Measurements from ENCODE around the gene CALR3.
"Not testable (repeated sequence)": the region's sequence is repeated elsewhere in the genome, so short reads cannot be mapped to it uniquely, and the experiment has no call there.

Gene CALR3

DNA sequence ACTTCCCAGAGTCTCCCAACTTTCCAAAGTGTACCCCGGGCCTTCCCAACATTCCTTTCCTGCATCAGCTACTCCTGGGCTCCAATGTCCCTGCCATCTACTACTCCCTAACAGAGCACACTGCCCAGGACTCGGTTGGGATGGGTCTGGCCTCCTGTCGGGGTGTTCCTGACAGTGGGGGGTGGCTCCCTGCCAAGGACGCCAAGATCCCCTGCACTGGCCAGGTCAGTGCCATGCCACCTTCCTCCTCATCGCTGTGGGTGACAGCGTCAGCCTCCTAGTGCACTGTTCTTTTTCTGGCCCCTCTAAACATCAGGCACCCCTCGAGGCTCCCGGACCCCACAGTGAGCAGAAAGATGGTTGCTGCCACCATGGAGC is 38.0 kb downstream of the CALR3 start:
- DNase-seq (ENCODE audit: low read depth), result no peak

DNA sequence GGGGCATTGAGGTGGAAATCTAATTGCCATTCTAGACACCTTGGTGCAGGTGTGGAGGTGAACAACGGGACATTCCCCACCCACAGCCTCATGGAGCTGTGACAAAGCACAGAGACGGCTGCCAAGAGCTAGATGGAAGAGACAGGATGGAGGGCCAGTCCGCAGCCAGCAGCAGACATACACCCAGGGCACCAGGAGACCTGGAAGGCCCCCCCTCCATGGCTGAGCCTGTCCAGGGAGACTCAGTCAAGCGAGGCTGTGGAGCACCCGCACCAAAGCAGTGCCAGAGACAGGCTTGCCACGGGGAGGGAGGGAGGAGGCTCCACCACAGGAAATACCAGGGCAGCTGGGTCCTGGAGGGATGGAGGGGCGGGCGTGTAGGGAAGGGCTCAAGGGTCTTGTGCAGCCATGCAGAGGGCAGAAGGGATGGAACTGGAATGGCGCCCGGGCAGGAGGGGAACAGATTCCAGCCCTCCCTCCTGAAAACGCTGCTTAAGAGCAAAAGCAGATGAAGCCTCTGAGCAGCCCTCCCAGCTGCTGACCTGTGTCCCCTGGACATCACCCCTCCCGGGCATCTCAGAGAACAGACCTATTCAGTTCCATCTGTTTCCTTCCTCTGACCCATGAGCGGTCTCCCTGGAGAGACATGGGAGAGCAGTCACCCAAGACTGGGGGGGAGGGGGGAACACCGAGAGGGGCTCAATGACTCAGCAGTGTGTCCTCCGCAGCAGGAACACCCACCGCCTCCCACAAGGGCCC is 38.6 kb downstream of the CALR3 start:
- no peak for DNase-seq (ENCODE audit: low read depth)

DNA sequence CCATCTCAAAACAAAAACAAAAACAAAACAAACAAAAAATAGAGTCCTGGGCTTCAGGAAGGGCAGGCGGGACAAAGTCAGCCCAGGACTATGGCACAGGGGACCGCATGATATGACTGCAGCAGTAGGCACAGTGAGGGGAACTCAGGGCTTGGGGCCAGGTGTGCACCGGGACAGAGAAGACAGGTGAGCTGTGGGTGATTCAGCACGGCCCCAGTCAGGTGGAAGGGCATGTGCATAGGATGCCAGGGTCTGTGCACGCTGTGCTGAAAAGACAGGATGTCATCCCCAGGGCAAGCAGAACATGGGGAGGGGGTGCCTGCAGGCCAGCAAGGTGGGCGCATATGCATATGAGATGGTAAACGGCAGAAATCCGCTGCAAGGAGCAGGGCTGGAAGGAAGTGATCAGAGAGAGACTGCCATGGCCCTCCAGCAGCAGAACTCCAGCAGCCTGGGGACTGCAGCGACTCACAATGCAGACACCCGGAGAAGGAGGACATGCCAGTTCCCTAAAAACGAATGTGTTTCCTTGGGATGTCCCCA is 39.2 kb downstream of the CALR3 start:
- DNase-seq (ENCODE audit: low read depth), result no peak

DNA sequence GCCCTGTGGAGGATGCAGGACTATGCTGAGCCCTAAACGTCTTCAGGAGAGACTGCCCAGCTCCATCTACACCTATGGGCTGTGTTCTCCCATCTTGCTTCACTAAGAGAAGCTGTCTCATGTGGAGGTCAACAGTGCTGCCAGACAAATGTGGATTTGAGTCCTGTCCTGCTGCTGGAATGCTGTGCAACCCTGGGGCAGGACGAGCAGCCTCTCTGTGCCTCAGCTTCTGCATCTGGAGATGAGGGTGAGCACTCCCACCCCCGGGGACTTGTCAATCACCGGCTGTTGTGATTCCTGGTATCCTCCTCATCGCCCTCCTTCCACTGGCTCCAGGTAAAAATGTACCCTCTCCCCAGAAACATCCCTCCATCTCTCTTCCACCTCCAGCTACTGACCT is 40.5 kb downstream of the CALR3 start:
- no peak for DNase-seq (ENCODE audit: low read depth)

DNA sequence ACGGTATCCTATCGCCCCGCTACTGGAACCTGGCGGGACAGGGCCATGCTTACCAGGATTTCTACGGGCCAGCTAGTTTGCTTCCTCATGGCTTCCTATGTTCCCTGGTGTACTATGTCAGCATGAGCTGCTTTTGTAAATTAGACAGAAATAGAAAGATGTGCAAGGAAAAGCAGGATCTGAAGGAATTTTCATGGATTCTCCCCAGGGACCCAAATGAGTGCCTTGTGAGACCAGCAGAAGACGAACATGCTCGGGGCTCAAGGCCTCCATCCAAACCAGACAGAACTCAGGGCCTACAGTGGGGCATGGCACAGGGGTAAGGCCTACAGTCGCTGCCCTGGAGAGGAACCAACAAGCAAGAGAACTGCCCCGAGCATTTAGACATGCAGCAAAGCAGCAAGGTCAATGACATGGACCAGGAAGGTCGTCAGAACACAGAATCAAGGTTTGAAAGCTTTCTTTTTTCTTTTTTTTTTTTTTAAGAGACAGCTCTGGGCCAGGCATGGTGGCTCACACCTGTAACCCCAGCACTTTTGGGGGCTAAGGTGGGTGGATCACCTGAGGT is 41.5 kb downstream of the CALR3 start:
- DNase-seq (ENCODE audit: low read depth), result no peak

DNA sequence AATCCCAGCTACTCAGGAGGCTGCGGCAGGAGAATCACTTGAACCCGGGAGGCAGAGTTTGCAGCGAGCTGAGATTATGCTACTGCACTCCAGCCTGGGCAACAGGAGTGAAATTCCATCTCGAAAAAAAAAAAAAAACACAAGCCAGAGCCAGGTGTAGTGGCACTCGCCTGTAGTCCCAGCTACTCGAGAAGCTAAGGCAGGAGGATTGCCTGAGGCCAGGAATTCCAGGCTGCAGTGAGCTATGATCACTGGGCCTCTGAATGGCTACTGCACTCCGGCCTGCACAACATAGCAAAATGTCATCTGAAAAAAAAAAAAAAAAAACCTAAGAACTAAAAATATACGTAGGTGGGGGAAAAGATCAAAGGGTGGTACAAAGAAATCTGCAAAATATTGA is 43.6 kb downstream of the CALR3 start:
- DNase-seq (ENCODE audit: low read depth), result no peak

DNA sequence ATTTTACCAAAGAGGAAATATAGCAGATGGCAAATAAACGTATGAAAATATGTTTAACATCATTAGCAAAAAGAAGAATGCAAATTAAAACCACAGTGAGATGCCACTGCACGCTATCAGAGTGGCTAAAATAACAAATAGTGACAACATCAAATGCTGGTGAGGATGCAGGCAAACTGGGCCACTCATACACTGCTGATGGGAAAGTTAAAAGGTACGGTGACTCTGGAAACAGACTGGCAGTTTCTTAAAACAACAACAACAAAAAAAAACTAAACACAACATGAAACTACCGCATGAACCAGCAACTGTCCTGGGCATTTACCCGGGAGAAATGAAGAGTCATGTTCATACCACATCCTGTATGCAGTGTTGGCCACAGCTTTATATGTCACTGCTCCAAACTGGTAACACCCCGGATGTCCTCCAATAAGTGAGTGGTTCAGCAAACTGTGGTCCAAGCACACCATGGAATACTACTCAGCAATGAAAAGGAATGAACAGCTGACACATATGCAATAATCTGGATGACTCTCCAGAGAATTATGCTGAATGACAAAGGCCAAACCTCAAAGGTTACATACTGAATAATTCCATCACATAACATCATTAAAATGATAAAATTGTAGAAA is 46.5 kb downstream of the CALR3 start:
- peak; percentile 22 for DNase-seq (ENCODE audit: low read depth)

DNA sequence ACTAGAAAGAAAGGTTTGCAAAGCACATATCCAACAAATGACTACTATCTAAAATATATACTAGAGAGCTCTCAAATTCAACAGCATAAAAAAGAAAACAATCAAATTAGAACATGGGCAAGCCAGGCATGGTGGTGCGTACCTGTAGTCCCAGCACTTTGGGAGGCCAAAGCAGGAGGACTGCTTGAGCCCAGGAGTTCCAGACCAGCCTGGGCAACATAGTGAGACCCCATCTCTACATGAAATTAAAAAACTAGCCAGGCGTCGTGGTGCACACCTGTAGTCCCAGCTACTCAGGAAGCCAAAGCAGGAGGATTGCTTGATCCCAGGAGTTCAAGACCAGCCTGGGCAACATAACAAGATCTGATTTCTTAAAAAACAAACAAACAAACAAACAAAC is 47.1 kb downstream of the CALR3 start:
- not testable (repeated sequence) for DNase-seq (ENCODE audit: low read depth)

DNA sequence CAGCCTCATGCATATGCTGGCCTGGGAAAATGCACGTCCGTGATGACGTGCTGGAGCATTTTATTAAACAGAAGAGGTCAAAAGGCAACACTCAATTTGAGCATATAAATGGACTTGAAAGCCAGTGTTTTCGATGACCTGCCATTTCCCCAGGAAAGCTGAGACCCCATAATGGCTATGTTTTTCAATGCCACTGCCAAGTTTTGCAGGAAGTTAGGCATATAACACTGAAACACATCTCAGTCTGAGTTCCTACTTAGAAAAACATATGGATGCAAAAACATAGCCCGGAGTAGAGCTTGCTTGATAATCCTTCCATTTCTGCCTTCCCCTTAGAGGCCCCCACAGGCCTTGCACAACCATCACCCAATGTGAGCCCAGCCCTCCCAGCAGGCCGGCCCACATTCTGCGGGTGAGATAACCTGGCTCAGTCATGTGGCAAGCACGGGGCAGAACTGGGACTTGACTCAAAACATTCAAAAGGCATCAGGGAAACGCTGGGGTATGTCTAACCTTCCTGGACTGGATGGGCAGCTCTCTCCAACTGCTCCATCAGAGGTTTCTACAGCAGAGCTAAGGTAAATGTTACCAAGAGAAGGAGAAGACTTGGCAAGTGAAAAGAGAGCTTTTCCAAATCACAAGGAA is 49.1 kb downstream of the CALR3 start:
- DNase-seq (ENCODE audit: low read depth), result peak; percentile 14

DNA sequence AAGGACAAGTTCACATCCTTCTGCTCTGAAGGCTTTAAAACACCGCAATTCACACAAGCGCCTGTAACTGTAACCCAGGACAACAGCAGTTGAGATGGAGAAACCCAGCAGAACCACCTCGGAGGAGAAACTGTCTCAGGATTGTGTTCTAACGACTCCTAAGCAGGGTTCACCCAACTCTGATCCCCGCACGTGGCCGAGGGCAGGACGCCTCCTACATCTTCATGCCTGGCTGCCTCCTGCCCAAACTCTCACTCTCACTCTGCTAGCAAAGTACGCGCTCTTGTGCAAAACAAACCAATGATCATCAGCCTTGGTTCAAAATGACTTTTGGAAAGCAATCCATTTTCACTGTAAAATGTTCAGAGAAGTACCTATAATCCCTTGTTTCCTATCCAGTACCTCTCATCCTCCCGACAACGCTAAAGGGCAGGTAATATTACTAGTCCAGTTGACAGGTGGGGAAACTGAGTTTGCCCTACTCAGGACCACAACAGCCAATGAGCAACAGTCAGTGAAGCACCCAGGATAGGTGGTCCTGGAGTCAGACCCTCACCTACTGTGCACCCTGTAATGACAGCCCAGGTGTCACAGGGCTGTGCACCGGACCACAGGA is 49.8 kb downstream of the CALR3 start:
- DNase-seq (ENCODE audit: low read depth), result no peak

DNA sequence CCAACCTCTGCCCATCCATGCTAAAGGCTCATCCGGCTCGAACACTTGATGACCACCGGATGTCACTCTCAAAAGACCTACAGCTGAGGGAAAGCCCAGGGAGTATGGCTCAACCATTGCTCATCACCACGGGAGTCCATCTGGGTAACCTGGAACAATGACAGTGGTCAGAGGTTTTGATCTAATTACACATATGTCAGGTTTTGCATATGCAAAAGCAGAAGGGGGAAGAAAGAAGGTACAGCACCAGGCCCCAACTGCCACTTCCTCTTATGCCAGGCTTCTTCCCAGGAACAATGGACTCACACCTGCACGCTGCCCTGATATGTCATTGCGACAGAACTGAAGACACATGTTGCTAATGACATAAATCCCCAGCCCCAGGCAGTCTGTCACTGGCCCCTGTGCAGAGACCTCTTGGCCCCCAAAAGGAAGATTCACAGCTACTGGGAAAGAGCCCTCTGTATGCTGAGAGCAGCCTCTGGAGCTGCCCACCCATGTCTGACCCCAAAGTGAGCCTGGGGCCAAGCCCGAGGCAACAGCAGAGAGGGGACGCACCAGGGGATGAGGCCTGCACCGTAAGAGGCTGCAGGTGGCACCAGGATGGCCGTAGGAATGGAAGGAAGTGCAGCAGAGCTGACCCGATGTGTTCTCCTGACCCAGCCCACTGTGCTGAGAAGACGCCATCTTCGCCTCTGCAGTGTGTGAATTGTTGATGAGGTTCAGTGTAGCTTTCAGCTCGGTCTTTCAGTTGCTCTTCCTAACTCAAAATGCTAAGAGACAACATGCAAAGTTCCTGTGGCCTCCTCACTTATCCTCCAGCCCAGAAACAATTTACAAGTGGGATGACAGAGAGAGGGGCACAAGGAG is 50.5 kb downstream of the CALR3 start:
- no peak for DNase-seq (ENCODE audit: low read depth)

DNA sequence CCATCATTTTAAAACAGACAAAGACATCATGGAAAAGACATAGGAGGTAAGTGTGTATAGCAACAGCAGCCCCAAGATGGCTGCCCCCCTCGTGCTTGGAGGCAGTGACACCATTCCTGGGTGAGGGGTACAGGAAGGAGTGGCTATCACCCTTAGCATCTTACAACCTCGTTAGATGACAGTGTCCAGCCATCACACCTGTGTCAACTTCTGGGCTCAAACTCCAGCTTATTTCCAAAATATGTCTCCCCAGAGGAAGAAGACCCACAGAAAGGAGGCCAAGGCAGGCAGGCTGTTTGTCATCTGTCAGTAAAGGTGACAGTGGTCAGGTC is 51.7 kb downstream of the CALR3 start:
- DNase-seq (ENCODE audit: low read depth), result no peak

DNA sequence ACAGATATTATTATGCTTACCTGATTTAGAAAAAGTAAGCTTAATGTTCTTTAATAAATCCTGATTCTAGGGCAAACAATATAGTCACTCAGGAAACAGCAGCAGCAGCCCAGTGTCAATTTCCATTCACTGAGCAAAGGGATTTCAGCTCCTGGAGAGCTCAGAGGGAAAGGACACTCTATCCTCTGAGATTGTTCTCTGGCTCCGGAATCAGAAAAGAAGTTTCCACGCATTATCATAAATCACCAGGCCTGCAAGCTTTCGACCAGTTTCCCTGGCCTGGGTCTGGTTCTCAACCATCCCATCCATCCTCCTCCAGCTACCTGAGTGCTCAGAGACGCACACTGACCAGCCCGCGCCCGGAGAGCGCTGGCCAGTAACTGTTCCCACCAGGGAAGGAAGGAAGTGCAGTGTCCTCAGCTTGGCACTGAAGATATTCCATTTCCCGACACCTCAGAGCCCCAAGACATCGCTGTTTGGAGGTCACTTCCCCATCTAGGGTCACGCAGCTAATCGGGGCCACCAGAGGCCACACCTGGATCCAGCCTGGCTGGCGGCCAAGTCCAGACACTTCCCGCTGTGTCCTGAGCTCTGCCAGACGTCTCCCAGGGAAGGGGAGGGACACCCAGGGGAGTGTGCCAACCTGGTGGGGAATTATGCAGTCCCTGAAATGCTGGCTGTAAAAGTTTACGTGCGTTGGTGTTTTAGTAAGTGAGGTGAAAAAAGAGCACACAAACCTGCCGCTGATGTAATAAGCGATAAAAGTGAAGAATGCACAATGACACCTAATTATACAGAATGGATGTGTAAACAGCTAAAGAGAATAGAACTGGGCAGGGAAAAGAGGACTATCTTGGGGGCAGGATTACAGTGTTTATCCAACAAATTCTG is 53.3 kb downstream of the CALR3 start:
- DNase-seq (ENCODE audit: low read depth), result no peak

DNA sequence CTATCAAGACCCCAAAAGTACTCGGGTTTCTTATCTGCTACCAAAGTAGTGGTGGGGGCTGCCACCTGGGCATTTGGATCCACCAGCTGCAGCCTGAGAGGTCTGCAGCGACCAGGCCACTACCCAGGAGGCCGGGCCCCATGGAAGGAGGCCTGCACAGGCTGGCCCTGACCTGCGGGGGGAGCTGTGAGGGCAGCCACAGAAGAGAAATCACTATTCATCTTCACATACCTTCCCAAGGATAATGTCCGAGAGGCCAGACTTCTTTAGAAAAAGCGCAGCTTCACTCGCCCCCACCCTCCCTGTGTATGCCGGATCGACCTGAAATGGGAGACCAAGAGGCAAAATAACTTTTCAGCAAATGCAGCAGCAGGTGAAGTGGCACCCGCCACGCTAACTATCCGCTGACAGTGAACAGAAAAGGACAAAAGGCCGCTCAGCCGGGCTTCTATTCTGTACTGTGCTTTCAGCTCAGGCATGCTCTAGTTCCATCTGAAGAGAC is 54.3 kb downstream of the CALR3 start:
- no peak for DNase-seq (ENCODE audit: low read depth)

DNA sequence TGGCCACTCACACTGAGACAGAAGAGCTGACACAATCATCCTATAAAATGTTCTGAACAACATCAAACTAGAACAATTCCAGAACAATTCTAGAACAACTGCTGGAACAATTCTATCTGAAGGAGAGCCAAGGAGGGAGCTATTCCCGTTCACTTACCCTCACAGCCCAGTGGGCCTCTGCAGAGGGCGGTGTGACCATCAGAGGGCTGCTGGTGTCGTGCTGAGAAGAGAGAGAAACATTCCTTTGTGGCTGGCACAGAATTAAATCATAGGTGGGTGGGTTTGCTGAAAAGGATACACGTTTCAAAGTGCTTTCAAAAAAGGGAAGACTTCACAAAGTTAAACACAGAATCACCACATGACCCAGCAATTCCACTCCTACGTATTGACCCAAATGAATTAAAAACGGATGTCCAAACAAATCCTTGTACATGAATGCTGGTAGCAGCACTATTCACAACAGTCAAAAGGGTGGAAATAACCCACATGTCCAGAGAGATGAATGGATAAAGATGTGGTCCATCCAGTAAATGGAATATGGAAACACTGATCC is 59.1 kb downstream of the CALR3 start:
- DNase-seq (ENCODE audit: low read depth), result no peak

DNA sequence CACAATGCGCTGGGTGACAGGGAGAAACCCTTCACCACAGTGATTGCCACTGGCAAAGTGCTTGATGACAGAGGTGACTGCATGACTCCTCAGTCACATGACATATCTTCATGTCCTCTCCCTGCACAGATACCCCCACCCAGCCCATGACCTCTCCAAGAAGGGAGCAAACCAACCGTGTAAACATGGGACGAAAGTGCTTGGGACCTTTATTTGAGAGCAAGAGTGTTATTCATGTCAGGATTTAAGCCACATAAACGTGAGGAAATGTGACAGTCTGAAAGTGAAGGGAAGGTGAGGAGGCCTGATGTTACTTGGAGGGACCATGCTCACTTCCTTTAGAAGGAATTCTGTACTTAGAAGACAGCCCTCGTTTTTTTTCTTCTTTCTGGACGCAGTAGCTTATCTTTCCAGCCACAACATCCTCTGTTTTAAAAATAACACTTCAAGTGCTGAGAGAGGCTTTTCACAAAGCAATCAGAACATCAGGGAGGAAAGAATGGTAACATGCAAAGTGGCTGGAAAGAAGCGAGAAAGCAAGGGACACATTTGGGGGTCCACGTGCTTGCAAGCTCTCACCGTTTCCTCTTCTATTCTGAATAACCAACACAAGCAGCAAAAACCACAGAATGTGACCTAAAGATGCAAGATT is 59.8 kb downstream of the CALR3 start:
- DNase-seq (ENCODE audit: low read depth), result no peak

DNA sequence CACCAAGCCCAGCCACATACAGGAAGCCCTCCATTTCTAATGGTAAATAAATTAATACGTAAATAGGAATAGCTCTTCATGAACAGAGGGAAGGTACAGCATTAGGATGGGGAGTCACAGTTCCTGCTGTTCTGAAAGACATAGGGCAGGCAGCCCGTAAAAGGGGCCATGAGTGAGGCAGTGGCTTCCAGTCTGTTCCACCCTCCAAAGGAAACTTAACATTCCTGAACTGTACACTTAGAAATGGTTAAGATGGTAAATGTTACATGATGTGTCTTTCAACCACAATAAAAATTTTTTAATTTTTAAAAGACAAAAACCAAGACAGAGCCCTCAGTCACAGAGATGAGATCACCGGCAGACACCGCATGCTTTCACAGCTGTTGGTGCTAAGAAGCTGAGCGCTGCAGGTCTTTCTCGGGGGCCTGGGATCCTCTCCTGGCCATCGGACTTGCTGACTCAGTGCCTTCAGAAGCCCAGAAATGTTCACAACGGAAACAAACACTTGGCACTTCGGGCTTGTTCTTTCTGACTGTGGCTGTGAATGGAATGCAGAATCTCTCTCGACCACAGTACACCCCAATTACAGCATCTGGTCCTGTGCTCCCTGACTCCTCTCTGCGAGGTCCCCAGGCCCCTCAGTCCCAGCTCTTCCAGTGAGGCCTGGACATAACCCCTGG is 60.6 kb downstream of the CALR3 start:
- peak; percentile 13 for DNase-seq (ENCODE audit: low read depth)

DNA sequence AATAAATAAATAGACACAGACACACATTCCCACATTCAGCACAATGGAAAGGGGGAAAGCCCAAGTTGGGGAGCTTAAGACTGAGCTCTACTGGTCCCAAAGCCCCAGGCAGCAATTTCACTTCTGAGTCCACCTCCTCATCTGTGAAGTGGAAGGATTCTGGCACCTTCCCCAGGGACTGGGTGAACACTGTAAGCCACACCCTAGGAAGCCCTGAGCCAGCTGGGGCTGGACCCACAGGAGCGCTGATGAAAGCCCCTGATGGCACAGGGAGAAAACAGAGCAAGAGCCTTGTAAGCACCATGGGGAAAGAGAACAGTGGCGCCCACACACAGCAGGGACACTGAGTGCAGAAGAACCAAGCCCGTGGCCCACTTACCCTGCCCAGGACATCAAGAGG is 62.0 kb downstream of the CALR3 start:
- DNase-seq (ENCODE audit: low read depth), result no peak

DNA sequence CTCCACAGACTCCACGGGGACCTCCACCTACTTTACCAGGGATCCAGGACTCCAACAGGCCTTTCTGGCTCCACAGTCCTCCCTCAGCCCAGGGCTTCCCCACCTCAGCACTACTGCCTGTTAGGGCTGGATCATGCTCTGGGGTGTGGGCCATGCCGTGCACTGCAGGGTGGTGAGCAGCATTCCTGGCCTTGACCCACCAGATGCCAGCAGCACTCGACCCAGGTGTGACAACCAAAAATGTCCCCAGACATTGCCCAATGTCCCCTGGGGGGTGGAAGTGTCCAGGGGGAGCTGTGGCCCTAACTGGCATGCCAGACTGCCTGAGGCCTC is 66.2 kb downstream of the CALR3 start:
- no peak for DNase-seq (ENCODE audit: low read depth)
